HL-60 (cell line): Measurements from ENCODE around the gene EIF1AD.

Experiments used
- GABPA ChIP-seq: IDR thresholded peaks from 2 replicates; pipeline ENCODE4 v1.6.1; 2012; ENCODE audit warnings: low read depth
- POLR2AphosphoS5 ChIP-seq: IDR thresholded peaks from 2 replicates; pipeline ENCODE4 v1.6.1; 2012; ENCODE audit warnings: low read depth
- TF ChIP-seq, protein P1 (sequence below): IDR thresholded peaks from one replicate; pipeline ENCODE4 v1.5.1; 2011; ENCODE audit warnings: low read length, control low read depth, inconsistent platforms; ENCODE audit not compliant: insufficient read depth
- TF ChIP-seq, protein P2 (sequence below): IDR thresholded peaks from 2 replicates; pipeline ENCODE4 v1.6.1; 2012; ENCODE audit warnings: low read depth; ENCODE audit not compliant: insufficient replicate concordance

DNA sequence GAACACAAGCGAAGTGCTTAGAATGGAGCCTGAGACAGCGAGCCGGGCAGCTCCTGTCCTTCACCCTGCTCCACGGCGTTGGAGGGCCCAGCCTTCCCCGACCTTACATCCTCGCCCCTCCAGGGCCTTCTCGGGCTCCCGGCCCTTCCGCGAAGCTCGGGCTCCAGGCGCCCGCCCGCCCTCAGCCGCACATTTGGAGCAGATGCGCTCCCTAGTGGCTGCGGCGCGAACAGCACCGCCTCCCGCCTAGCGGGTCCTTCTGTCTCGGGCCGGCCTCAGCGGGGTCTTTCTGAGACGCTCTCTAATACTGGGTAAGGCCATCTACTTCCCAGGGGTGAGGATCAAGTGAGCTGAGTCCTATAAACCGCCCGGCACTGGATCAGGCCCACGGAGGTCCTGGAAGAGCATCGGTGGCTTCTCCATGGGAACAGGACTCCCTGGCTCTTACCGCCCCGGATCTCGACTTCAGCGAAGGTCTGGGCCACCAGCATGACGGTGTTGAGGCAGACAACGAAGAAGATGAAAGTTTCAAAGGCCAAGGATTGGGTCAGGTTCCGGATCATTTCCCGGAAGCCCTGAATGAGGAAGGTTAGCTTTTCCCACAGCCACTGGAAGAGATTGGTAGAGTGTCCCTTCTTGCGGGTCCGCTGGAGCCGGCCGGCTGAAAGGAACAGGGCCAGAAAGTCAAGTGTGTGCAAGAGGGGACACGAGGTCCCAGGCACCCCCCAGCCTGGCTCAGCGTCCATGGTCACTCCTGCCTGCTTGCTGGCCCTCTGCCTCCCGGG lies 20.6 kb upstream of the EIF1AD start:
- TF ChIP-seq, protein P1, sequence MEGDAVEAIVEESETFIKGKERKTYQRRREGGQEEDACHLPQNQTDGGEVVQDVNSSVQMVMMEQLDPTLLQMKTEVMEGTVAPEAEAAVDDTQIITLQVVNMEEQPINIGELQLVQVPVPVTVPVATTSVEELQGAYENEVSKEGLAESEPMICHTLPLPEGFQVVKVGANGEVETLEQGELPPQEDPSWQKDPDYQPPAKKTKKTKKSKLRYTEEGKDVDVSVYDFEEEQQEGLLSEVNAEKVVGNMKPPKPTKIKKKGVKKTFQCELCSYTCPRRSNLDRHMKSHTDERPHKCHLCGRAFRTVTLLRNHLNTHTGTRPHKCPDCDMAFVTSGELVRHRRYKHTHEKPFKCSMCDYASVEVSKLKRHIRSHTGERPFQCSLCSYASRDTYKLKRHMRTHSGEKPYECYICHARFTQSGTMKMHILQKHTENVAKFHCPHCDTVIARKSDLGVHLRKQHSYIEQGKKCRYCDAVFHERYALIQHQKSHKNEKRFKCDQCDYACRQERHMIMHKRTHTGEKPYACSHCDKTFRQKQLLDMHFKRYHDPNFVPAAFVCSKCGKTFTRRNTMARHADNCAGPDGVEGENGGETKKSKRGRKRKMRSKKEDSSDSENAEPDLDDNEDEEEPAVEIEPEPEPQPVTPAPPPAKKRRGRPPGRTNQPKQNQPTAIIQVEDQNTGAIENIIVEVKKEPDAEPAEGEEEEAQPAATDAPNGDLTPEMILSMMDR: peak; percentile 84
- TF ChIP-seq POLR2AphosphoS5 (no peak), GABPA (no peak)
- TF ChIP-seq, protein P2, sequence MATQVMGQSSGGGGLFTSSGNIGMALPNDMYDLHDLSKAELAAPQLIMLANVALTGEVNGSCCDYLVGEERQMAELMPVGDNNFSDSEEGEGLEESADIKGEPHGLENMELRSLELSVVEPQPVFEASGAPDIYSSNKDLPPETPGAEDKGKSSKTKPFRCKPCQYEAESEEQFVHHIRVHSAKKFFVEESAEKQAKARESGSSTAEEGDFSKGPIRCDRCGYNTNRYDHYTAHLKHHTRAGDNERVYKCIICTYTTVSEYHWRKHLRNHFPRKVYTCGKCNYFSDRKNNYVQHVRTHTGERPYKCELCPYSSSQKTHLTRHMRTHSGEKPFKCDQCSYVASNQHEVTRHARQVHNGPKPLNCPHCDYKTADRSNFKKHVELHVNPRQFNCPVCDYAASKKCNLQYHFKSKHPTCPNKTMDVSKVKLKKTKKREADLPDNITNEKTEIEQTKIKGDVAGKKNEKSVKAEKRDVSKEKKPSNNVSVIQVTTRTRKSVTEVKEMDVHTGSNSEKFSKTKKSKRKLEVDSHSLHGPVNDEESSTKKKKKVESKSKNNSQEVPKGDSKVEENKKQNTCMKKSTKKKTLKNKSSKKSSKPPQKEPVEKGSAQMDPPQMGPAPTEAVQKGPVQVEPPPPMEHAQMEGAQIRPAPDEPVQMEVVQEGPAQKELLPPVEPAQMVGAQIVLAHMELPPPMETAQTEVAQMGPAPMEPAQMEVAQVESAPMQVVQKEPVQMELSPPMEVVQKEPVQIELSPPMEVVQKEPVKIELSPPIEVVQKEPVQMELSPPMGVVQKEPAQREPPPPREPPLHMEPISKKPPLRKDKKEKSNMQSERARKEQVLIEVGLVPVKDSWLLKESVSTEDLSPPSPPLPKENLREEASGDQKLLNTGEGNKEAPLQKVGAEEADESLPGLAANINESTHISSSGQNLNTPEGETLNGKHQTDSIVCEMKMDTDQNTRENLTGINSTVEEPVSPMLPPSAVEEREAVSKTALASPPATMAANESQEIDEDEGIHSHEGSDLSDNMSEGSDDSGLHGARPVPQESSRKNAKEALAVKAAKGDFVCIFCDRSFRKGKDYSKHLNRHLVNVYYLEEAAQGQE: no peak
